IMR-90 (cell line): ENCODE measurements around the gene PLD6. TPM values are rescaled to one million over a fixed set of nuclear protein-coding genes. Genes with fewer than 3 reads are reported as not detected.

Experiments
- ATAC-seq: fragments of 200-7000 bp; cut with Tn5 transposase; 2 replicates; pipeline ENCODE4 v1.9.1; 2020; ENCODE audit warnings: low read depth, mild to moderate bottlenecking, moderate library complexity
- BruUV-seq: library from RNA; stranded (reverse); fragments of 400-500 nt; replicated peaks from 2 replicates; lab custom pipeline; 2021; lab: Mats Ljungman, UMichigan
- CTCF ChIA-PET: fragments of 300-600 bp; formaldehyde crosslinking; extraction: SDS; loops from one replicate; lab custom pipeline; 2021; ENCODE audit warnings: antibody characterized with exemption; lab: Yijun Ruan, JAX
- POLR2A ChIA-PET: fragments of 300-600 bp; sonication (Branson Sonifier 250); formaldehyde crosslinking; loops from one replicate; lab custom pipeline; 2022; ENCODE audit warnings: antibody characterized with exemption; ENCODE audit not compliant: unreplicated experiment; lab: Charles Lee
- DNase-seq: peaks from one replicate; pipeline ENCODE4 v3.0.0; 2013
- H2AFZ ChIP-seq: replicated peaks from 2 replicates; pipeline ENCODE3; 2013; ENCODE audit warnings: low read length, mild to moderate bottlenecking; ENCODE audit not compliant: poor library complexity
- H2AK5ac ChIP-seq: 2 replicates; pipeline ENCODE4 v1.6.1; 2013; ENCODE audit warnings: low read depth, low read length, inconsistent platforms
- H2AK9ac ChIP-seq: replicated peaks from 2 replicates; pipeline ENCODE3; 2013; ENCODE audit warnings: mild to moderate bottlenecking, low read depth, low read length, moderate library complexity; ENCODE audit not compliant: poor library complexity
- H2BK120ac ChIP-seq: 2 replicates; pipeline ENCODE4 v1.6.1; 2013; ENCODE audit warnings: low read depth, low read length, inconsistent platforms
- H2BK15ac ChIP-seq: 3 replicates; pipeline ENCODE4 v1.6.1; 2013; ENCODE audit warnings: low read depth, low read length, inconsistent platforms
- H2BK20ac ChIP-seq: 2 replicates; pipeline ENCODE4 v1.6.1; 2013; ENCODE audit warnings: low read depth, mild to moderate bottlenecking, inconsistent platforms, low read length, moderate library complexity
- H2BK5ac ChIP-seq: 2 replicates; pipeline ENCODE4 v1.6.1; 2013; ENCODE audit warnings: mild to moderate bottlenecking, low read depth, low read length, inconsistent platforms; ENCODE audit not compliant: poor library complexity, severe bottlenecking
- H3K14ac ChIP-seq: replicated peaks from 2 replicates; pipeline ENCODE4 v1.6.1; 2013; ENCODE audit warnings: low read depth, low read length, inconsistent platforms
- H3K18ac ChIP-seq: 2 replicates; pipeline ENCODE4 v1.6.1; 2013; ENCODE audit warnings: low read depth, low read length, control low read depth
- H3K23ac ChIP-seq: 2 replicates; pipeline ENCODE4 v1.6.1; 2013; ENCODE audit warnings: low read depth, low read length, inconsistent platforms
- H3K27ac ChIP-seq: 2 replicates; pipeline ENCODE4 v1.5.1; 2013; ENCODE audit warnings: mild to moderate bottlenecking, control low read depth, low read length; ENCODE audit not compliant: insufficient read depth
- H3K27me3 ChIP-seq: 2 replicates; pipeline ENCODE4 v1.6.1; 2013; ENCODE audit warnings: low read length; ENCODE audit not compliant: control insufficient read depth, insufficient read depth
- H3K36me3 ChIP-seq: 2 replicates; pipeline ENCODE4 v1.6.1; 2013; ENCODE audit warnings: low read length, mixed read lengths; ENCODE audit not compliant: control insufficient read depth, insufficient read depth
- H3K4ac ChIP-seq: 2 replicates; pipeline ENCODE4 v1.6.1; 2013; ENCODE audit warnings: low read depth, low read length, inconsistent platforms
- H3K4me1 ChIP-seq: 2 replicates; pipeline ENCODE4 v1.6.1; 2013; ENCODE audit warnings: low read length, mixed read lengths; ENCODE audit not compliant: control insufficient read depth, insufficient read depth
- H3K4me2 ChIP-seq: 2 replicates; pipeline ENCODE4 v1.6.1; 2013; ENCODE audit warnings: low read depth, mild to moderate bottlenecking, control low read depth, low read length, moderate library complexity
- H3K4me3 ChIP-seq: 2 replicates; pipeline ENCODE4 v1.5.1; 2013; ENCODE audit warnings: low read depth, mild to moderate bottlenecking, control low read depth, low read length, moderate library complexity; ENCODE audit not compliant: insufficient read depth
- H3K56ac ChIP-seq: 2 replicates; pipeline ENCODE4 v1.6.1; 2013; ENCODE audit warnings: low read length, inconsistent platforms; ENCODE audit not compliant: insufficient read depth; ENCODE audit errors: extremely low read depth
- H3K79me1 ChIP-seq, 2 experiments: 2 replicates each; pipeline ENCODE4 v1.6.1; 2013; ENCODE audit warnings: low read length in 2 of 2, inconsistent platforms in 1 of 2, low read depth in 1 of 2
- H3K9ac ChIP-seq: 2 replicates; pipeline ENCODE4 v1.6.1; 2013; ENCODE audit warnings: low read depth, low read length, control low read depth
- H3K9me1 ChIP-seq: 2 replicates; pipeline ENCODE4 v1.6.1; 2013; ENCODE audit warnings: low read length, inconsistent platforms; ENCODE audit not compliant: insufficient read depth
- H3K9me3 ChIP-seq: 2 replicates; pipeline ENCODE4 v1.6.1; 2013; ENCODE audit warnings: low read length; ENCODE audit not compliant: control insufficient read depth, insufficient read depth
- H4K20me1 ChIP-seq: 2 replicates; pipeline ENCODE4 v1.6.1; 2013; ENCODE audit warnings: low read length, inconsistent platforms; ENCODE audit not compliant: insufficient read depth
- H4K5ac ChIP-seq: 2 replicates; pipeline ENCODE4 v1.6.1; 2013; ENCODE audit warnings: mild to moderate bottlenecking, low read depth, low read length, control low read depth
- H4K8ac ChIP-seq, 2 experiments: 2 replicates each; pipeline ENCODE4 v1.6.1; 2013; ENCODE audit warnings: low read depth in 2 of 2, low read length in 2 of 2, control low read depth in 1 of 2, inconsistent platforms in 1 of 2
- H4K91ac ChIP-seq: 2 replicates; pipeline ENCODE4 v1.6.1; 2013; ENCODE audit warnings: low read depth, low read length, inconsistent platforms; ENCODE audit not compliant: insufficient read depth
- BHLHE40 ChIP-seq: fragments of 150-350 bp; IDR thresholded peaks from 2 replicates; pipeline ENCODE4 v1.6.1; 2016; ENCODE audit warnings: mild to moderate bottlenecking, low read depth, low read length
- CEBPB ChIP-seq: IDR thresholded peaks from 2 replicates; pipeline ENCODE4 v1.6.1; 2012; ENCODE audit warnings: low read depth, low read length, improper control_type of control experiment
- CHD1 ChIP-seq: IDR thresholded peaks from 2 replicates; pipeline ENCODE4 v1.6.1; 2012; ENCODE audit warnings: low read depth, low read length, improper control_type of control experiment
- CTCF ChIP-seq: conservative IDR thresholded peaks from 2 replicates; pipeline ENCODE4 v1.5.1; 2012; ENCODE audit warnings: mild to moderate bottlenecking, low read depth, low read length, improper control_type of control experiment
- FOS ChIP-seq: fragments of 150-350 bp; IDR thresholded peaks from 2 replicates; pipeline ENCODE4 v1.6.1; 2016; ENCODE audit warnings: low read depth, low read length
- MAFK ChIP-seq: IDR thresholded peaks from 2 replicates; pipeline ENCODE4 v1.6.1; 2012; ENCODE audit warnings: low read depth, low read length, improper control_type of control experiment
- MAZ ChIP-seq: IDR thresholded peaks from 2 replicates; pipeline ENCODE4 v1.6.1; 2012; ENCODE audit warnings: low read depth, mild to moderate bottlenecking, low read length, improper control_type of control experiment, moderate library complexity, borderline replicate concordance
- MXI1 ChIP-seq: IDR thresholded peaks from 2 replicates; pipeline ENCODE4 v1.6.1; 2012; ENCODE audit warnings: low read depth, mild to moderate bottlenecking, low read length, moderate library complexity, borderline replicate concordance
- NFE2L2 ChIP-seq: fragments of 150-350 bp; IDR thresholded peaks from 2 replicates; pipeline ENCODE4 v1.6.1; 2016; ENCODE audit warnings: low read depth, mild to moderate bottlenecking, low read length
- POLR2A ChIP-seq: IDR thresholded peaks from 2 replicates; pipeline ENCODE4 v1.6.1; 2012; ENCODE audit warnings: mild to moderate bottlenecking, low read depth, low read length
- RAD21 ChIP-seq: IDR thresholded peaks from 2 replicates; pipeline ENCODE4 v1.6.1; 2012; ENCODE audit warnings: low read length, improper control_type of control experiment
- RCOR1 ChIP-seq: IDR thresholded peaks from 2 replicates; pipeline ENCODE4 v1.6.1; 2012; ENCODE audit warnings: mild to moderate bottlenecking, low read length, improper control_type of control experiment; ENCODE audit not compliant: insufficient replicate concordance
- RFX5 ChIP-seq: IDR thresholded peaks from 2 replicates; pipeline ENCODE4 v1.8.0; 2012; ENCODE audit warnings: low read depth, mild to moderate bottlenecking, low read length, moderate library complexity
- SMC3 ChIP-seq: fragments of 150-350 bp; IDR thresholded peaks from 2 replicates; pipeline ENCODE4 v1.6.1; 2016; ENCODE audit warnings: low read depth, mild to moderate bottlenecking, antibody characterized with exemption, low read length, moderate library complexity
- USF2 ChIP-seq: fragments of 150-350 bp; IDR thresholded peaks from 2 replicates; pipeline ENCODE4 v1.6.1; 2017; ENCODE audit warnings: mild to moderate bottlenecking, antibody characterized with exemption, low read length, low read depth
- whole genome bisulfite sequencing, 2 experiments: methylation state at CpG; one replicate each; pipeline versions ENCODE4 v1.1.5 to v1.1.7; 2013; ENCODE audit warnings: missing lambda C conversion rate in 2 of 2; ENCODE audit not compliant: insufficient read length in 1 of 2; ENCODE audit errors: extremely low coverage in 2 of 2; 5-methylcytosine and 5-hydroxymethylcytosine counted together
- dilution Hi-C: fragments of 300-500 bp; cut with HindIII; formaldehyde crosslinking; loops from one replicate; pipeline ENCODE4 v1.14.3; 2018; ENCODE audit warnings: low sequenced_read_pairs; ENCODE audit not compliant: unreplicated experiment
- in situ Hi-C: fragments of 300-500 bp; cut with MboI; formaldehyde crosslinking; loops from 3 replicates; pipeline ENCODE4 v1.14.3; 2019; ENCODE audit warnings: low sequenced_read_pairs, inconsistent platforms, mixed read lengths
- intact Hi-C: fragments of 100-400 bp; cut with micrococcal nuclease; formaldehyde crosslinking; loops from 2 replicates; pipeline ENCODE4 v1.10.0; 2022
- polyA plus RNA-seq, 3 experiments: library from polyadenylated mRNA; depleted of rRNA; stranded (reverse); fragments of >200 nt; gene quantifications; 2 replicates each; pipeline ENCODE4 v1.2.3, GENCODE V29; 2012; ENCODE audit warnings: low replicate concordance in 1 of 3
- total RNA-seq: library from RNA; depleted of rRNA; stranded (reverse); fragments of >200 nt; gene quantifications from 2 replicates; pipeline ENCODE4 v1.2.3, GENCODE V29; 2012
- TF ChIP-seq, protein P1 (sequence below): fragments of 150-350 bp; IDR thresholded peaks from 2 replicates; pipeline ENCODE4 v1.6.1; 2016; ENCODE audit warnings: low read depth, mild to moderate bottlenecking, low read length, moderate library complexity, borderline replicate concordance

PLD6 gene
- total and polyA plus RNA-seq, 2 of the 4 experiments (the other 2 are of a cell fraction) = 1.1 to 1.5 TPM

GRCh38 chr17:17172990-17173389, 33.1 kb downstream of the PLD6 start:
- no peak overlapping the region for H2BK20ac ChIP-seq
- no peak for TF ChIP-seq MAFK
- no peak for TF ChIP-seq CEBPB
- no peak for TF ChIP-seq POLR2A
- no peak for TF ChIP-seq CTCF
- no peak for TF ChIP-seq BHLHE40
- TF ChIP-seq MAZ = no peak
- TF ChIP-seq, protein P1, sequence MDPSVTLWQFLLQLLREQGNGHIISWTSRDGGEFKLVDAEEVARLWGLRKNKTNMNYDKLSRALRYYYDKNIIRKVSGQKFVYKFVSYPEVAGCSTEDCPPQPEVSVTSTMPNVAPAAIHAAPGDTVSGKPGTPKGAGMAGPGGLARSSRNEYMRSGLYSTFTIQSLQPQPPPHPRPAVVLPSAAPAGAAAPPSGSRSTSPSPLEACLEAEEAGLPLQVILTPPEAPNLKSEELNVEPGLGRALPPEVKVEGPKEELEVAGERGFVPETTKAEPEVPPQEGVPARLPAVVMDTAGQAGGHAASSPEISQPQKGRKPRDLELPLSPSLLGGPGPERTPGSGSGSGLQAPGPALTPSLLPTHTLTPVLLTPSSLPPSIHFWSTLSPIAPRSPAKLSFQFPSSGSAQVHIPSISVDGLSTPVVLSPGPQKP = no peak
- TF ChIP-seq FOS = no peak
- TF ChIP-seq SMC3 = no peak
- no peak for TF ChIP-seq RAD21
- no peak for TF ChIP-seq RCOR1
- no peak for TF ChIP-seq MXI1
- no peak for TF ChIP-seq NFE2L2
- no peak for TF ChIP-seq USF2
- no peak for TF ChIP-seq CHD1
- no peak for TF ChIP-seq RFX5
- H4K20me1 ChIP-seq = 0 out of 2 replicates have a peak, but pooled peaks cover 5% of the 10 kb centered on the region
- H4K5ac ChIP-seq = no peak overlapping the region
- in situ Hi-C loops (no loop called here), intact Hi-C loops (no loop called here), dilution Hi-C loops (no loop called here)
- DNase-seq (no peak), ATAC-seq (no peak)
- peaks cover 4% of the 10 kb centered on the region; the same call in 1 of the 2 replicates for H3K9me1 ChIP-seq
- H2AK9ac ChIP-seq = no peak overlapping the region
- H3K23ac ChIP-seq = no peak overlapping the region
- no peak overlapping the region for H3K9ac ChIP-seq
- no peak overlapping the region for H3K27ac ChIP-seq
- H2BK120ac ChIP-seq = no peak overlapping the region
- H3K18ac ChIP-seq = no peak overlapping the region
- no peak overlapping the region for H2BK15ac ChIP-seq
- WGBS, 2 experiments = 100% methylated on average over 3 of the region's 9 CpGs; no CpG with 5 or more reads in 1 of the 2 experiments
- no peak overlapping the region for H4K8ac ChIP-seq
- no peak overlapping the region for H2BK5ac ChIP-seq
- H2AK5ac ChIP-seq = no peak overlapping the region
- no peak overlapping the region for H3K56ac ChIP-seq
- H3K4me1 ChIP-seq = no peaks in the 10 kb centered on the region
- peaks cover 10 to 37% of the 10 kb centered on the region in 2 experiments; a peak in 3 of 4 replicates for H3K79me1 ChIP-seq
- H3K36me3 ChIP-seq = peaks cover 73% of the 10 kb centered on the region
- H3K14ac ChIP-seq = no peak overlapping the region
- no peak overlapping the region for H3K4ac ChIP-seq
- no peaks in the 10 kb centered on the region for H3K9me3 ChIP-seq
- BruUV-seq = no TSS peak
- H3K4me2 ChIP-seq = no peak overlapping the region
- H3K27me3 ChIP-seq = no peaks in the 10 kb centered on the region
- POLR2A ChIA-PET = no interaction called here
- no peak overlapping the region for H2AFZ ChIP-seq
- H4K91ac ChIP-seq = no peak overlapping the region
- CTCF ChIA-PET = no interaction called here
- no peak overlapping the region for H3K4me3 ChIP-seq
